Measurements from ENCODE around the gene NAP1L5. TPM values are rescaled to one million over a fixed set of nuclear protein-coding genes. Genes with fewer than 3 reads are reported as not detected.

The NAP1L5 gene
- total and polyA plus RNA-seq, 8 donors: 3.2 to 12.5 (median 11.8) TPM

- no peak for ATAC-seq
- Histone ChIP-seq H3K4me3 (no peak overlapping the region), H3K27ac (no peak overlapping the region), H3K4me1 (no peaks in the 10 kb centered on the region), H3K27me3 (no peaks in the 10 kb centered on the region), H3K9me3 (no peaks in the 10 kb centered on the region), H3K36me3 (peaks cover 0 to 50% of the 10 kb centered on the region in 2 donors)
- no peak for TF ChIP-seq CTCF (IDR thresholded peaks at IDR 0.05)
- intact Hi-C loops (cut with DNase I): no loop called here
- no peak for DNase-seq
These were observed 47.5 kb upstream of the NAP1L5 start for GRCh38 chr4:88745175-88745574.

- no peak overlapping the region for H3K4me3 ChIP-seq
- no peaks in the 10 kb centered on the region for H3K4me1 ChIP-seq
- H3K27ac ChIP-seq: no peak overlapping the region
- intact Hi-C loops (cut with DNase I): no loop called here
- no peaks in the 10 kb centered on the region for H3K27me3 ChIP-seq
- DNase-seq (no peak), ATAC-seq (no peak)
- no peaks in the 10 kb centered on the region for H3K9me3 ChIP-seq
- peaks cover 0 to 45% of the 10 kb centered on the region in 2 donors for H3K36me3 ChIP-seq
- no peak for TF ChIP-seq CTCF (IDR thresholded peaks at IDR 0.05)
These were observed 47.0 kb upstream of the NAP1L5 start for GRCh38 chr4:88744609-88745008.

GRCh38 chr4:88743696-88744095 lies 46.1 kb upstream of the NAP1L5 start:
- intact Hi-C loops (cut with DNase I): no loop called here
- TF ChIP-seq CTCF (IDR thresholded peaks at IDR 0.05): no peak
- H3K36me3 ChIP-seq: peaks cover 0 to 40% of the 10 kb centered on the region in 2 donors
- H3K9me3 ChIP-seq: no peaks in the 10 kb centered on the region
- no peaks in the 10 kb centered on the region for H3K27me3 ChIP-seq
- DNase-seq (no peak), ATAC-seq (no peak)
- no peaks in the 10 kb centered on the region for H3K4me1 ChIP-seq
- no peak overlapping the region for H3K27ac ChIP-seq
- H3K4me3 ChIP-seq: no peak overlapping the region

- H3K9me3 ChIP-seq: no peaks in the 10 kb centered on the region
- H3K36me3 ChIP-seq: peaks cover 0 to 40% of the 10 kb centered on the region in 2 donors
- ATAC-seq (no peak), DNase-seq (no peak)
- no peak overlapping the region for H3K27ac ChIP-seq
- no peak overlapping the region for H3K4me3 ChIP-seq
- TF ChIP-seq CTCF (IDR thresholded peaks at IDR 0.05): no peak
- peaks cover 5 to 8% of the 10 kb centered on the region in 2 donors for H3K4me1 ChIP-seq
- no peaks in the 10 kb centered on the region for H3K27me3 ChIP-seq
- intact Hi-C loops (cut with DNase I): no loop called here
These were observed 44.9 kb upstream of the NAP1L5 start for GRCh38 chr4:88742561-88742960.

GRCh38 chr4:88738180-88738579 lies 40.6 kb upstream of the NAP1L5 start:
- Histone ChIP-seq H3K4me3 (no peak overlapping the region), H3K27ac (no peak overlapping the region), H3K27me3 (no peaks in the 10 kb centered on the region), H3K36me3 (peaks cover 0 to 24% of the 10 kb centered on the region in 2 donors), H3K4me1 (peaks cover 7 to 15% of the 10 kb centered on the region in 2 donors), H3K9me3 (no peaks in the 10 kb centered on the region)
- DNase-seq (no peak), ATAC-seq (no peak)
- intact Hi-C loops (cut with DNase I): no loop called here
- no peak for TF ChIP-seq CTCF (IDR thresholded peaks at IDR 0.05)

Data from left lung (tissue), 10 donors.